ENCODE data around the gene CTNNBL1.
"Not testable (repeated sequence)": the region's sequence is repeated elsewhere in the genome, so short reads cannot be mapped to it uniquely, and the experiment has no call there.

Gene CTNNBL1

DNA sequence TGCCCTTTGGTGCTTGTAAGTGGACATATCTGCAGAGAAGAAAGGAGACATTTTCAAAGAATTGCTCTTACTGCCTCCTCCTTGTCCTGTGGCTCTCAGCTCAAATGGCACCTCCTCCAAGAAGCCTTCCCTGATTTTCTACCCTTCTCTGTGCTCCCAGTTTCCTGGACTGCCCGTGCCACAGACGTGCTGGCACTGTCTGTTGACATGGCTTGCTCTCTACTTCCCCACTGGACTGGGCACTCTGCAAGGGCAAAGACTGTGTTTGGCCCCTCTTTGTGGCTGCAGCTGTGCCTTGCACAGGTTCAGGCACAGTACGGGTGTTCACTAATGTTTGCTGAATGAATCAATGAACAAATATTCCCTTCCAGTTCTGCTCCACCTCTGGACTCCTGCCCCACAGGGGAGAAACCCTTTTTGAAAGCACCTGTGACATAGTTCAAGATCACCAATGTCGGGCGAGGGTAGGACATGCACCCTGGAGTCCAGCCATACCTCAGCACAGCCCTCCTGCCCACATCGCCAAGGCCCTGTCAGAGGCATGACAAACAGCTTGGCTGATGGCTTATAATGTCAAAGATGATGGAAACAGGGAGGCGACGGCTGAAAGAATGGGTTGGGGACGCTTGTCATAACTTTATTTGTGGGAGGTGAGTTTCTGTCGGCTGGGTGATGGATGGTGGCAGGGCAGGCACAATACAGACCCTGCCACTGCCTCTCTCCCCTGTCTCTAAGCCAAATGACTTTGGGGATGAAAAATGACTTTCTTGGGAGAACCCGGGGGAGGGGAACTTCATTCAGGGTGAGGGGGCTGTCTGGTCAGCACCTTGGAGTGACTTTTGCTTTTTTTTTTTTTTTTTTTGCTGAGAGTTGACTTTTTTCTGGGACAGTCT, 15.6 kb upstream of the CTNNBL1 start:
- no peak for DNase-seq (ENCODE audit: low read depth in 1 of 2, low spot score in 1 of 2)

DNA sequence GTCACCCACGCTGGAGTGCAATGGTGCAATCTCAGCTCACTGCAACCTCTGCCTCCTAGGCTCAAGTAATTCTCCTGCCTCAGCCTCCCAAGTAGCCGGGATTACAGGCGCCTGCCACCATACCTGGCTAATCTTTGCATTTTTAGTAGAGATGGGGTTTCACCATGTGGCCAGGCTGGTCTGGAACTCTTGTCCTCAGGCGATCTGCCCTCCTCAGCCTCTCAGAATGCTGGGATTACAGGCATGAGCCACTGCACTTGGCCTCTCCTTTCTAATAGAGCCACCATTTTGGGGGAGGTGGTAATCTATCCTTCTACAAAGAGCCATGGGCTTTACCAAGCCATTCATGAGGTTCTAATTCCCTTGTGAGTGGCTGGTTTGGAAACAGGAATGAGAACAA, 14.1 kb upstream of the CTNNBL1 start:
- not testable (repeated sequence) for DNase-seq (ENCODE audit: low read depth in 1 of 2, low spot score in 1 of 2)

DNA sequence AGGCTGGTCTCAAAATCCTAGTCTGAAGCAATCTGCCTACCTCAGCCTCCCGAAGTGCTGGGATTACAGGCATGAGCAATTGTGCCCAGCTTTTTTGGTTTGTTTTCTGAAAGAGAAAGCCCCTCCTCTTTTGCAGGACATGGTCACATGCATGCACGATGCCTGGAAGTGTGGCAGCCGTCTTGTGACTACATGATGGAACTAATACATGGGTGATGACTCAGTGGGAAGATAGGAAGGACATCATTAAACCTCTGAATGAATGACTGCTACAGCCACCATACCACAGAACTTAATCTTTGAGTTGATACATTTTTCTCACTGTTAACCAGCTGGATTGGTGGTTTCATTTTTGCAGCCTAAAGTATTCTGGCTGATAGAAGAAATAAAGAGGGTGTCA, 13.4 kb upstream of the CTNNBL1 start:
- no peak for DNase-seq (ENCODE audit: low read depth in 1 of 2, low spot score in 1 of 2)

DNA sequence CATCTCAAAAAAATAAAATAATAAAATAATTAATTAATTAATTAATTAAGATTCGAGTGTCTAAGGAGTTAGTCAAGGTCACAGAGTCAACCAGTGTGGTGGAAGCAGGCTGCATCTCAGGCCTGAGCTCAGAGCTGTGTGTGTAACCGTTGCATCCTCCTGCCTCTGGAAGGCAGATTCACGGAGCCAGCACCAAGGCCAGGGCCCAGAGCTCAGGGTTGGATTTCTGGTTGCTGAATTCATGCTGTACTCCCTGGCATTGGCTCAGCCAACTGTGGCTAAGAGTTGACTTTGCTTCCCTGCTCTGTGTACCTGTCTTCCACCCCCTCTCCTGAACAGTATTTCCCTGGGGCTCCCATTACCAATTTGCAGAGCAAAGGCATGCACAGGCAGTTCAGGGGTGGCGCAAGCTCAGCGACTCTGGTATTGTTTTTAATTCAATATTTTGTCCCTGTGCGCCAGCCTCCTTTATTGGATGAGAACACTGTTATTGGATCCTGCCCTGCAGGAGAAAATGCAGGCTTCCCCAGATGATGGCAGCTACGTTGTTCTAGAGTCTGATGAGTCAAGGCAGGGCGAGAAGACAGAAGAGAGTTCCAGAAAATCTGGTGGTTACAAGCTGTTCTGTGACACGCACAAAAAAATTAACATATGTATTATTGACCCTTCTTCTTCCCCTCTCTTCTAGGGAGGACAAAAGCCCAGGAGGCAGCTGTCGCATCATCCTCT, 12.3 kb upstream of the CTNNBL1 start:
- no peak for DNase-seq (ENCODE audit: low read depth in 1 of 2, low spot score in 1 of 2)

DNA sequence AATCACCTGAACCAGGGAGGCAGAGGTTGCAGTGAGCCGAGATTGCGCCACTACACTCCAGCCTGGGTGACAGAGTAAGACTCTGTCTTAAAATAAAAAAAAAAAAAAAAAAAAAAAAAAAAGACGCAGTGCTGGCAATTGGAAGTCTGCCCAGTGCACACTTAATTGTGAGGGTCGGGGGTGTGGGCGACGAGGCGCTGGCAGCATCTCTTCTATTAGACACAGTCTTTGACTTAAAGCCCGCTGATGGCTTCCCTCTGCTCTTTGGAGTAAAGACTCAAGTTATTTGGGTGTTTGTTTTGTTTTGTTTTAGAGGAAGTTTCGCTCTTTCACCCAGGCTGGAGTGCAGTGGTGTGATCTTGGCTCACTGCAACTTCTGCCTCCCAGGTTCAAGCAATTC, 10.7 kb upstream of the CTNNBL1 start:
- DNase-seq (ENCODE audit: low read depth in 1 of 2, low spot score in 1 of 2): not testable (repeated sequence)

DNA sequence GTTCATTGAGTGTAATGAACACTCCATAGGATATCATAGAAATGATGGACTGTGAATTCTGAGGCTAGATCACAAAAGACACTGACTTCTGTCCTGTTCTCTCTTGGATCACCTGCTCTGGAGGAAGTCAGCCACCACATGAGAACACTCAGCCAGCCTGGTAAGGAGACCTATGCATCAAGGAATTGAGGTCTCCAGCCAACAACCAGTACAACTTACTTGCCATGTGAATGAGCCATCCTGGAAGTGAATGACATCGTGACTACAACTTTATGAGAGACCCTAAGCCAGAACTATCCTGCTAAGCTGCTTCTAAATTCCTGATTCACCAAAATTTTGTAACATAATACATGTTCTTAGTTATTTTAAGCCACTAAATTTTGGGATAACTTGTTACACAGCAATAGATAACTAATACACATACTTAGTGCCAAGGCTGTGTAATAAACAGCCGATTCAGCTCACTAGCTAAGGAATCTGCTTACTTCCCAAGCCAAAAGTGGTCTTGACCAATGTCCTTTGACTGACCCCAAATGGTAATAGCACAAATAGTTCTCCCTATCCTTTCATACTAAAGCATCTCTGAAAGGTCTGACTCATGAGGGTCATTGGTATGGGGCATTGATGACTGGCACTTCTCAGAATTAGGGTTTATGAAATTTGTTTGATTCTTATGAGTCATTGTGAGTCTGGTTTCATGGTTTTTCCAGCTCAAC, 6.9 kb upstream of the CTNNBL1 start:
- DNase-seq (ENCODE audit: low read depth in 1 of 2, low spot score in 1 of 2): no peak

DNA sequence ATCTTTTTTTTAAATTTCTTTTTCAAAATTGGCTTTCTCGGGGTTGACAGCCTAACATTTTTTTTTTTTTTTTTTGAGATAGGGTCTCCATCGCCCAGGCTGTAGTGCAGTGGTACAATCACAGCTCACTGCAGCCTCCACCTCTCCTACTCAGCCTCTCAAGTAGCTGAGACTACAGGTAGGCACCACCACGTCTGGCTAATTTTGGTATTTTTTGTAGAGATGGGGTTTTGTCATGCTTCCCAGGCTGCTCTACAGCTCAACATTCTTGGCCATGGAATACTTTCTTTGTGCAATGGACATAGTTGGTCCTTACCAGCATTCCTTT, 6.4 kb upstream of the CTNNBL1 start:
- DNase-seq (ENCODE audit: low read depth in 1 of 2, low spot score in 1 of 2): no peak

DNA sequence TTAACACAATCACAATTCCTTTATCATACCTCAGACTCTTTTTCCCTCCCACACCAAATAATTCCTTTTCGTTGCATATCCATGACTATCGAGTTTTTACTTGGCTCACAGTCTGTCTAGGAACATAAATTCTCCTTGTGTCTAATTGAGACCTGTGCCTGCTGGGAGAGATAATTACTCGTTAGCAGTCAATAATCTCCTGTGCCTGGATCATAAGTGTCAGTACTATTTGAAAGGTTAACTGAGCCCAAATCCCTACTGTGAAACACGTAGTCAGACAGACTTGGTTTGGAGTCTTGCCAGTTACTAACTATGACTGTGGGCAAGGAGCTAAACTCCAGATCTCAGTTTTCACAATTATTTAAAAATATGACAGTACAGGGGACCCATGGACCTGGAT, 5.7 kb upstream of the CTNNBL1 start:
- no peak for DNase-seq (ENCODE audit: low read depth in 1 of 2, low spot score in 1 of 2)

DNA sequence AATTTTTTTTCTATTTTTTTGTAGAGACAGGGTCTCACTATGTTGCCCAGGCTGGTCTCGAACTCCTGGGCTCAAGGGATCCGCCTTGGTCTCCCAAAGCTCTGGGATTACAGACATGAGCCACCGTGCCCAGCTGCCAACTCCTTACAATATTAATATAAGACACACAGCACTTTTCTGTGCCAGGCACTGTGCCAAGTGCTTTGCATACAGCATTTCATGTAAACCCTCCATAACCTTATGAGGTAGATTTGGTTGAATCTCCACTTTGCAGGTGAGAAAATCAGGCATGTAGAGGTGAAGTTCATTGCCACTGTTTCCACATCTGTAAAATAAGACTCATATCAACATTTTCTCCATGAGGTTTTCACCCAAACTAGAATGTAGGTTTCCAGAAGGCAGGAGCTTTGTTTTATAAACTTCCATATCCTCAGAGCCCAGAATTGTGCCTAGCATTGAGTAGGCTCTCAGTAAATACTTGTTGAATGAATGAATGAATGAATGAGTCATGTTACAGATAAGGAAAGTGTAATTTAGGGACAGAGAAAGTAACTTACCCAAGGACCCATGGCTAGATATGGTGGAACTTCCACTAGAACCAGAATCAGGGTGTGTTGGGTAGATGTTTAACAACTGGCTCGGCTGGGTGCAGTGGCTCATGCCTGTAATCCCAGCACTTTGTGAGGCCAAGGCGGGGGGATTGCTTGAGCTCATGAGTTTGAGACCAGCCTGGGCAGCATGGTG, 3.0 kb upstream of the CTNNBL1 start:
- DNase-seq (ENCODE audit: low read depth in 1 of 2, low spot score in 1 of 2): no peak

DNA sequence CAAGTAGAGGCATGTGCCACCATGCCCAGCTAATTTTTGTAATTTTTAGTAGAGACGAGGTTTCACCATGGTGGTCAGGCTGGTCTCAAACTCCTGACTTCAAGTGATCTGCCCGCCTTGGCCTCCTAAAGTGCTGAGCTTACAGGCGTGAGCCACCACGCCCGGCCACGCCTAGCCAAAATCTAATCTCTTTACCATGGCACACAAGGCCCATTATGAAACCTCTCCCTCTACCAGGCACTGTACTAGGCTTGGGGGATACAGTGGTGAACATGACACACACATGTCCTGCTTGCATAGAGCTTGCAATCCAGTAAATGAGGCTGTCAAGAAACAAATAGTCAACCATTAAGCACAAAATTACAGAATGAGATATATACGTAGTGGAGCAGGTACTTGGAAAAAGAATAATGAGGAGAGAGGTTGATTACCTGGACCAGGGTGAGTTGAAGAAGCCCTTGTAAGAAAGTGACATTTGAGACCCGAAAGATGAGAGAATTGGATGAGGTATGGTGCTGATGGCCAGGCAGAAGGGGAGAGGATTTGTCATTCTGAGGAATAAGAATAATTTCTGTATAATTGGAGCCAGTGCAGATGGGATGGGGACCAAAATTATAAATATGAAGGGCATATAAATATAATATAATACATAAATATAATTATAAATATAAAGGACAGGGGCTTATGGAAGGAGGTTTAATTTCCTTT, 1.2 kb upstream of the CTNNBL1 start:
- no peak for DNase-seq (ENCODE audit: low read depth in 1 of 2, low spot score in 1 of 2)

DNA sequence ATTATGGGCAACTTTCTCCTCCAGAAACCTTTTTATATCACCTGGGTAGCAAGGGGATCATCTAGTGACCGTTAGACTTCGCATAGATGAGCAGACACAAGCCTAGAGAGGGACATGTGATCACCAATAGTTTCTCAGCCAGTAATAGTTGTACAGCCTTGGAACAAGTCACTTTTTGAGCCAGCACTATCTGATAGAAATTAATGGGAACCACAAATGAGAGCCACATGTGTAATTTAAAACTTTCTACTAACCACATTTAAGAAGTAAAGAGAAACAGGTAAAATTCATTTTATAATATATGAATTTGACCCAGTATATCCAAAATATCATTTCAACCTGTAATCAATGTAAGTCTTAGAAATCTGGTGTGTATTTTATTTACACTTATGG, 592 bp upstream of the CTNNBL1 start:
- DNase-seq (ENCODE audit: low read depth in 1 of 2, low spot score in 1 of 2): no peak

DNA sequence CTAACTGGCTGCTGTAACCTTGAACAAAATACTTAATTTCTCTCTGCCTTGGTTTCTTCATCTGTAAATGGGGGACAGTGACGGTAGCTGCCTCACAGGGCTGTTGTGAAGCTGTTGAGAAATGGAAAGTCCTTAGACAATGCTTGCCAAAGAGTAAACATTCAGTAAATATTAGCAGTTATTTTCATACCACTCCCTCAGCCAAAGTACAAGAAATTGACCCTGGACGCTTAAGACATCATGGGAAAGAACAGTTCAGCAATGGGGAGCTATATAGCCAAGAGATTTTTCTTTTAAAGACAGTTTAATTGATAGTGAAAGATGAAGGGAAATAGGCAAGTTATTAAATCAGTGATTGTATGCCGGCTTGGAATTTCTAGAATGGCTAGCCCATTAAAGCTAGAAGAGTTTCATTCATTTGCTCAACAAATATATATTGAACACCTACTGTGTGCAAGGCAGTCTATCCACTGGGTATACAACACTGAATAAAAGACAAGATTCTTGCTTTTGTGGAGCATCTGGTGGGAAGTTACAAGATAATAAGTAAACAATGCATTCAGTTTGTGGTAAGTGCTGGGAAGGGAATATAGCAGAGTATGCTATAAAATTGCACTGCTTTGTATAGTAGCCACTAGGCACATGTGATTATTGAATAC, 2.0 kb downstream of the CTNNBL1 start:
- no peak for DNase-seq (ENCODE audit: low read depth in 1 of 2, low spot score in 1 of 2)

DNA sequence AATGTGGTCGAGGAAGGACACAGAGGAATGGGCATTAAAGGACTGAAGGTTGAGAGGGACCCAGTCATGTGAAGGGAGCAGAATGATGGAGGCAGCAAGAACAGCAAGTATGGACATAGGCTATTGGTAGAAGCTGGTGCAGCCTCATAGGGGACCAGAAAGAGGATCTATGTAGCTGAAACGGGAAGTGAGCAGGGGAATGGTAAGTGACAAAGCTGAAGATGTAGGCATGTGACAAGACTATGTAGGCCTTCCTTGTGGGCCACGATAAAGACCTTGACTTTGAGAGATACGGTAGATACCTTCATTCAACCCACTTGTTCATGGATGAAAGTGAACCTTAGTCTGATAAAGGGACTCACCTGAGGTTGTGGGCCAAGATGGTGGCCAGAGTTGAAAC, 3.5 kb downstream of the CTNNBL1 start:
- DNase-seq (ENCODE audit: low read depth in 1 of 2, low spot score in 1 of 2): no peak

DNA sequence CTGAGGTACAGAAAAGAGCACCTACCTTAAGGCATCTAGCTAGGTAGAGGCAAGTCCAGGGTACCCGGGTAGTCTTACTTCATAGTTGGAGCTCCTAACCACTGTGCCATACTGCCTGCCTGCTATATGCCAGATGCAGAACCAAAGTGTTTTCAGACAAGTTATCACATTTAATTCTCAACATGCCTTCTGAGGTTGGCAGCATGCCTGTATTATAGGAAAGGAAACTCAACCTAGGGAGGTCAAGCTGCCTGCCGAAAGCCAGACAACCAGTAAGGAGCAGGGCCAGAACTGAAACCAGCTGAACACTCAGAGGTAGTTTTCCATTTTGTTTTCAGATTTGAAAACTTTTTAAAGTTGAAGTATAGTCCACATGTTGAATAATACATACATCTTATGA, 5.4 kb downstream of the CTNNBL1 start:
- DNase-seq (ENCODE audit: low read depth in 1 of 2, low spot score in 1 of 2): no peak

DNA sequence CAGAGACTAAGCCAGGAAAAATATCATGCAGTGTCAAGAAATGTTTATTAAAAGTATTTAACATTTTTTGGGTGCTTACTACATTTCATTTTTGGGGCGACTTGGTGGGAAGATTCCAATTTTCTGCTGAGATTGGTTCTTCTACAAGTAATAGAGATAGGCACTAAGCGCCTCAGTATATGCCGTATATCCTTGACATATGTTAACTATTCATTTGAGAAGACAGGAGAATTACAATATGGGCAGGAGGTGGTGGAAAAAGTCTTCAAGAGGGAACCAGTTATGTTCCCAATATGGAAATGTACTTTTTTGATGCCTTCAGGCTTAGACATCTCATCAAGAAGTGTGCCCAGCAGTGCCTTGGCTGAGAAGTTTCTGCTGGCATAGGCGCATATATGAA, 6.5 kb downstream of the CTNNBL1 start:
- DNase-seq (ENCODE audit: low read depth in 1 of 2, low spot score in 1 of 2): no peak

DNA sequence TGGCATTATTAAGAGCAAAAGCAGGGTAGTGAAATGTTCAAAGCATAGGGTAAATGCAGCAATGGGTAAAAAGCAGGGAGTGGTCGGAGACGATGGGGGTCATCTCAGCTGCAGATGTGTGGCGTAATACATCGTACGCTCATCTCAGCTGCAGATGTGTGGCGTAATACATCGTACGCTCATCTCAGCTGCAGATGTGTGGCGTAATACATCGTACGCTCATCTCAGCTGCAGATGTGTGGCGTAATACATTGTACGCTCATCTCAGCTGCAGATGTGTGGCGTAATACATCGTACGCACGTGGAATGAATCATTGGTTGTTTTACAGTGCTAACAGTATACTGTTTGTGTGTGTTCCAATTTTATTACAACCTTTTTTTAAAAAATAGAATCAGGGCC, 7.8 kb downstream of the CTNNBL1 start:
- DNase-seq (ENCODE audit: low read depth in 1 of 2, low spot score in 1 of 2): not testable (repeated sequence)

DNA sequence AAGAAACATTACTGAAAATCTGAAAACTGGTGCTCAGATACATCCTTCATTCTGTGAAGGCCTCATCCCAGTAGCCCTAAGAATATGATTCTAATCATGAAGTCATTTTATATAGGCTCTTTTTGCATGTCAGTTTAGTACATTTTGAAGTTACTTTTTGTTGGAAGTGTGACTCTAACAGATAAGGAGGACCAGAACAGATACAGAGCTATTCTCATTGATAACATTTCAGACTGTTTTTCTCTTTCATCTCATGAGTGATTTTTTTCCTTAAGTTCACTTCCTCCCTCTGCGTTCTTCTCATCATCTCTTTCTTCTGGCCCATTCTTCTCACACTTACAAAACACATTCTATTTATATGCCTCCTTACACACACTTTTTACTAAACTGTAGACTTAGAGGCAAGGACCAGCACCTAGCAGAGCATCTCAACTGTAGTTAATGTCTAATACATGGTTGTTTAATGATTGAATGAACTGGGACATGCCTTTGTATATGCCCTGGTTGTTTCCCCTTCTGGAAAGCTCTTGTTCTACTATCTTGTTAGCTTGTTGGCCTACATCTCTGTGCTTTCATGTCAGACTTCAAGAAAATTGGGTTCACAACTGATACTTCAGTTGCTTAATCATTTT, 8.7 kb downstream of the CTNNBL1 start:
- DNase-seq (ENCODE audit: low read depth in 1 of 2, low spot score in 1 of 2): no peak

DNA sequence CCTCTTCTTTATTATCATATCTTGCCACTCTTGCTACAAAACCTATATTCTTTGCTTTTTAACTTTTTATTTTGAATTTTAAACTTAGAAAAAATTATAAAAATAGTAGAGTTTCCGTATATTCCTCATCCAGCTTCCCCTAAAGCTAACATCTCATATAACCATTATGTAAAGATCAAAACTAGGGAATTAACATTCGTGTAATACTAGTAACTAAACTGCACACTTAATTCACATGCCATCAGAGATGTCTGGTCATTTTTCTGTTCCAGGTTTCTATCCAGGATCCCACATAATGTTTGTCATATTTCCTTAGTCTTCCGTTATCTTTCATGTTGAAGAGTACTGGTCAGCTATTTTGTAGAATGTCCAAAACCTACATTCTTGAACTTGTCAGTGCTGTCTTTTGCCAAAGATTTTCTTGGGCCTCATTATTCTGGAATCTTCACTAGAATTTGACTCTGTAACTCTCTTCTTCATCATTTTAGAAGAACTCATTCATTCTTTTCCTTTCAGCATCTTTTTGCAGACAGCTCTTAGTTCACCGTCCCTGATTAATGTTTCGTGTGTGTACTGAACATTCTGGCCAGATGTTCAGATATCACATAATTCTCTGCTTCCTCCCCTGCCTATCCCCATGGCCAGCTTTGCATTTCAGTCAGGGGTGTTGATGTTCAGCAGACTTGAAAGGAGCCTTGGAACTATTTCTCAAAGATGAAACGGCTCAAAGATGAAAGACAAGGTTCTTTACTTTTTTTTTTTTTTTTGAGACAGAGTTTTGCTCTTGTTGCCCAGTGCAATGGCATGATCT, 9.4 kb downstream of the CTNNBL1 start:
- DNase-seq (ENCODE audit: low read depth in 1 of 2, low spot score in 1 of 2): no peak

DNA sequence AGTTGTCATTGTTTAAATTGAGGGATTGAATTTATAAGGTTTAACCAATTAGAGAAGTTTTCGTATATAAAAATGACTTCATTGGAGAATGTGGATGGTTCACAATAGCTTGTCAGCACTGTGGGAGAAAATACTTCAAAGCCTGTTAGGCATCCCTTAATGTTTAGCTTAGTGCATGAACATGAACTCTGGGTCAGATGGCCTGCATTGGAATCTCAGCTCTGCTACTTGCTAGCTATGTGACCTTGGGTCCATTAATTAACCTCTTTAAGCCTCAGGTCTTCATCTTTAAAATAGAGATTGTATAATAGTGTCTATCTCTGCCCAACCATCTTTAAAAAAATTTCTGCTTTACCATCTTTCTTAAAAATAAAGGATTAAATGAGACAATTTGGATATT, 11.1 kb downstream of the CTNNBL1 start:
- DNase-seq (ENCODE audit: low read depth in 1 of 2, low spot score in 1 of 2): no peak

Data from stimulated activated CD4-positive, alpha-beta T cell treated with anti-CD3 and anti-CD28 coated beads, Interleukin-15, amount 100 ng/mL, for 1 hour (primary cell).